WTC11 (cell line): Measurements from ENCODE around the gene P3H1. TPM values are rescaled to one million over a fixed set of nuclear protein-coding genes. Genes with fewer than 3 reads are reported as not detected.

Experiments used
- ATAC-seq: fragments of 200-7000 bp; cut with Tn5 transposase; 2 replicates; pipeline ENCODE4 v1.10.0; 2021; ENCODE audit warnings: mild to moderate bottlenecking, moderate library complexity
- CTCF ChIA-PET: fragments of 300-600 bp; sonication (Branson Sonifier 250); formaldehyde crosslinking; loops from one replicate; lab custom pipeline; 2021; ENCODE audit warnings: antibody characterized with exemption; lab: Charles Lee
- POLR2A ChIA-PET: fragments of 350-600 bp; sonication (Branson Sonifier 250); formaldehyde crosslinking; loops from one replicate; lab custom pipeline; 2021; ENCODE audit warnings: antibody characterized with exemption; lab: Charles Lee
- DNase-seq: peaks from one replicate; pipeline ENCODE4 v3.0.0; 2021; ENCODE audit warnings: low spot score
- H3K27ac Mint-ChIP-seq: 2 replicates; pipeline ENCODE4 v1.8.0; 2021; ENCODE audit warnings: mixed read lengths
- H3K27me3 Mint-ChIP-seq: 2 replicates; pipeline ENCODE4 v1.8.0; 2021; ENCODE audit warnings: low read depth, mild to moderate bottlenecking, moderate library complexity, mixed read lengths
- H3K36me3 Mint-ChIP-seq: 2 replicates; pipeline ENCODE4 v1.8.0; 2021; ENCODE audit warnings: mixed read lengths
- H3K4me1 Mint-ChIP-seq: 2 replicates; pipeline ENCODE4 v1.8.0; 2022; ENCODE audit warnings: mixed read lengths
- H3K4me3 Mint-ChIP-seq: 2 replicates; pipeline ENCODE4 v1.8.0; 2021; ENCODE audit warnings: mild to moderate bottlenecking, moderate library complexity, mixed read lengths
- H3K9me3 Mint-ChIP-seq: 2 replicates; pipeline ENCODE4 v1.8.0; 2021; ENCODE audit warnings: mixed read lengths
- AR ChIP-seq: fragments of 250-450 bp; sonication (Bioruptor Pico); IDR thresholded peaks from 2 replicates; pipeline ENCODE4 v1.9.0; 2021; ENCODE audit warnings: mild to moderate bottlenecking
- ATF1 ChIP-seq: sonication (generic); formaldehyde crosslinking; IDR thresholded peaks from 2 replicates; pipeline ENCODE4 v1.8.1; 2023; ENCODE audit warnings: mild to moderate bottlenecking, moderate library complexity, missing genetic modification reagents
- CREB1 ChIP-seq: sonication (generic); formaldehyde crosslinking; IDR thresholded peaks from 2 replicates; pipeline ENCODE4 v1.8.0; 2023; ENCODE audit warnings: mild to moderate bottlenecking, missing genetic modification reagents
- CREM ChIP-seq: sonication (generic); formaldehyde crosslinking; IDR thresholded peaks from 2 replicates; pipeline ENCODE4 v1.8.1; 2022; ENCODE audit warnings: mild to moderate bottlenecking, missing genetic modification reagents, moderate library complexity
- FOXK1 ChIP-seq: sonication (generic); formaldehyde crosslinking; IDR thresholded peaks from 2 replicates; pipeline ENCODE4 v1.8.0; 2022; ENCODE audit warnings: mild to moderate bottlenecking, moderate library complexity, missing genetic modification reagents
- FOXP1 ChIP-seq: sonication (generic); formaldehyde crosslinking; IDR thresholded peaks from 2 replicates; pipeline ENCODE4 v1.8.0; 2022; ENCODE audit warnings: missing genetic modification reagents, mild to moderate bottlenecking, moderate library complexity, borderline replicate concordance
- MYBL2 ChIP-seq: sonication (generic); formaldehyde crosslinking; IDR thresholded peaks from 2 replicates; pipeline ENCODE4 v1.8.1; 2023; ENCODE audit warnings: mild to moderate bottlenecking, moderate library complexity, missing genetic modification reagents
- NFATC4 ChIP-seq: fragments of 250-450 bp; sonication (Bioruptor Pico); IDR thresholded peaks from 2 replicates; pipeline ENCODE4 v1.9.0; 2021; ENCODE audit warnings: mild to moderate bottlenecking
- NFYB ChIP-seq: sonication (generic); formaldehyde crosslinking; conservative IDR thresholded peaks from 2 replicates; pipeline ENCODE4 v1.8.0; 2022; ENCODE audit warnings: low read depth, missing genetic modification reagents
- NR2C2 ChIP-seq: sonication (generic); formaldehyde crosslinking; IDR thresholded peaks from 2 replicates; pipeline ENCODE4 v1.8.0; 2022; ENCODE audit warnings: mild to moderate bottlenecking, missing genetic modification reagents
- SMAD4 ChIP-seq: sonication (generic); formaldehyde crosslinking; IDR thresholded peaks from 2 replicates; pipeline ENCODE4 v1.8.0; 2022; ENCODE audit warnings: mild to moderate bottlenecking, missing genetic modification reagents
- SOX15 ChIP-seq: fragments of 250-450 bp; sonication (Bioruptor Pico); IDR thresholded peaks from 2 replicates; pipeline ENCODE4 v1.9.0; 2021; ENCODE audit warnings: mild to moderate bottlenecking
- TCF7 ChIP-seq: sonication (generic); formaldehyde crosslinking; IDR thresholded peaks from 2 replicates; pipeline ENCODE4 v1.8.0; 2022; ENCODE audit warnings: mild to moderate bottlenecking, low read depth, missing genetic modification reagents, moderate library complexity
- TEAD4 ChIP-seq: sonication (generic); formaldehyde crosslinking; IDR thresholded peaks from 2 replicates; pipeline ENCODE4 v1.8.0; 2022; ENCODE audit warnings: mild to moderate bottlenecking, missing genetic modification reagents
- ZBTB43 ChIP-seq: sonication (generic); formaldehyde crosslinking; IDR thresholded peaks from 2 replicates; pipeline ENCODE4 v1.8.1; 2023; ENCODE audit warnings: mild to moderate bottlenecking, missing genetic modification reagents
- ZNF396 ChIP-seq: fragments of 250-450 bp; sonication (Bioruptor Pico); IDR thresholded peaks from 2 replicates; pipeline ENCODE4 v1.8.0; 2021; ENCODE audit warnings: mild to moderate bottlenecking, moderate library complexity, borderline replicate concordance
- ZNF423 ChIP-seq: fragments of 250-450 bp; sonication (Bioruptor Pico); IDR thresholded peaks from 2 replicates; pipeline ENCODE4 v2.1.2; 2022; ENCODE audit warnings: mild to moderate bottlenecking, moderate library complexity
- ZNF425 ChIP-seq: fragments of 250-450 bp; sonication (Bioruptor Pico); conservative IDR thresholded peaks from 2 replicates; pipeline ENCODE4 v1.9.0; 2021; ENCODE audit warnings: mild to moderate bottlenecking
- ZNF671 ChIP-seq: fragments of 250-450 bp; sonication (Bioruptor Pico); IDR thresholded peaks from 2 replicates; pipeline ENCODE4 v1.8.0; 2021; ENCODE audit warnings: mild to moderate bottlenecking
- total RNA-seq: library from RNA; stranded (reverse); gene quantifications from 3 replicates; pipeline ENCODE4 v1.2.3, GENCODE V29; 2021
- TF ChIP-seq, protein P1 (sequence below): sonication (generic); formaldehyde crosslinking; IDR thresholded peaks from 2 replicates; pipeline ENCODE4 v1.8.1; 2023; ENCODE audit warnings: mild to moderate bottlenecking, missing genetic modification reagents, moderate library complexity
- TF ChIP-seq, protein P2 (sequence below): sonication (generic); formaldehyde crosslinking; IDR thresholded peaks from 2 replicates; pipeline ENCODE4 v1.8.0; 2022; ENCODE audit warnings: mild to moderate bottlenecking, missing genetic modification reagents

The P3H1 gene
- total RNA-seq, 1 experiment from 2014 or later, result 95.1 TPM

- ChIA-PET CTCF (interaction anchor here (0.9 to 2.5 kb wide), 4 partner anchors 9 to 28 kb away, joined by 3 to 22 read pairs (median 8); no protein-coding TSS in a partner anchor), POLR2A (no interaction called here)
- Mint-ChIP-seq H3K27me3 (no peaks in the 10 kb centered on the region), H3K4me3 (no peak overlapping the region), H3K4me1 (peaks cover 46% of the 10 kb centered on the region), H3K9me3 (no peaks in the 10 kb centered on the region), H3K36me3 (no peaks in the 10 kb centered on the region), H3K27ac (no peak overlapping the region)
- ATAC-seq (no peak), DNase-seq (no peak)
- TF ChIP-seq NR2C2 (CRISPR knock-in tag) (no peak), SMAD4 (CRISPR knock-in tag) (no peak), ZNF423 (no peak)
Measured at GRCh38 chr1:42737986-42738677, 28.7 kb downstream of the P3H1 start.

DNA sequence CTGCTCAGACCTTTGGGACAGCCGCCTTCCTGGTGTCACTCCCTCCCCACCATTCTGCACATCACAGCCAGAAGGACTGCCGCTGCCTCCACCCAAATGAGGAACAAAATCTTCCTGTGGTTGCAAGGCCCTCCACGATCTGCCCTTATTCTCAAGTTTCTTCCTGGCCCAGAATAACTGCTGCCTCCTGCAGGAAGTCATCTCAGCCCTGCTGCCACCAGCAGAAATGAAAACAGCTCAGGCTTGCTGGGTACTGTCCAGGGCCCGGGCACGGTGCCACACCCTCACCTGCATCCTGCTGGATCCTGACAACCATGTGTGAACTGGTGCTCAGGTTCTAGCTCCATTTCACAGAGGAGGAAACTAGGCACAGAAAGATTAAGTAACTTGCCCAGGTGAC, 29.6 kb downstream of the P3H1 start:
- Mint-ChIP-seq H3K4me1 (peaks cover 40% of the 10 kb centered on the region), H3K4me3 (no peak overlapping the region), H3K9me3 (no peaks in the 10 kb centered on the region), H3K36me3 (no peaks in the 10 kb centered on the region), H3K27ac (peak overlapping the region; percentile 17; the same call in 1 of the 2 replicates), H3K27me3 (no peaks in the 10 kb centered on the region)
- no peak for ATAC-seq
- no peak for DNase-seq
- CTCF ChIA-PET, result interaction anchor here (1.2 to 2.5 kb wide), 4 partner anchors 10 to 159 kb away, joined by 3 to 13 read pairs (median 6); no protein-coding TSS in a partner anchor
- POLR2A ChIA-PET, result no interaction called here
- no peak for TF ChIP-seq NFATC4 (CRISPR knock-in tag)
- TF ChIP-seq, protein P1, sequence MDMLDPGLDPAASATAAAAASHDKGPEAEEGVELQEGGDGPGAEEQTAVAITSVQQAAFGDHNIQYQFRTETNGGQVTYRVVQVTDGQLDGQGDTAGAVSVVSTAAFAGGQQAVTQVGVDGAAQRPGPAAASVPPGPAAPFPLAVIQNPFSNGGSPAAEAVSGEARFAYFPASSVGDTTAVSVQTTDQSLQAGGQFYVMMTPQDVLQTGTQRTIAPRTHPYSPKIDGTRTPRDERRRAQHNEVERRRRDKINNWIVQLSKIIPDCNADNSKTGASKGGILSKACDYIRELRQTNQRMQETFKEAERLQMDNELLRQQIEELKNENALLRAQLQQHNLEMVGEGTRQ (CRISPR knock-in tag), result no peak
- no peak for TF ChIP-seq FOXK1 (CRISPR knock-in tag)
- no peak for TF ChIP-seq ATF1 (CRISPR knock-in tag)
- TF ChIP-seq, protein P2, sequence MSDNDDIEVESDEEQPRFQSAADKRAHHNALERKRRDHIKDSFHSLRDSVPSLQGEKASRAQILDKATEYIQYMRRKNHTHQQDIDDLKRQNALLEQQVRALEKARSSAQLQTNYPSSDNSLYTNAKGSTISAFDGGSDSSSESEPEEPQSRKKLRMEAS, result no peak
- TF ChIP-seq CREM, result no peak
- no peak for TF ChIP-seq TEAD4
- TF ChIP-seq CREB1, result no peak
- TF ChIP-seq ZNF425 (CRISPR knock-in tag), result no peak
- no peak for TF ChIP-seq AR (CRISPR knock-in tag)
- no peak for TF ChIP-seq ZNF396 (CRISPR knock-in tag)
- TF ChIP-seq SOX15 (CRISPR knock-in tag), result no peak
- TF ChIP-seq NFYB (CRISPR knock-in tag), result no peak
- no peak for TF ChIP-seq ZBTB43
- no peak for TF ChIP-seq FOXP1 (CRISPR knock-in tag)
- no peak for TF ChIP-seq ZNF671 (CRISPR knock-in tag)
- TF ChIP-seq TCF7, result no peak
- TF ChIP-seq MYBL2 (CRISPR knock-in tag), result no peak
- no peak for TF ChIP-seq NR2C2 (CRISPR knock-in tag)
- TF ChIP-seq, all 79 proteins: peak for 0
